Activated naive CD8-positive, alpha-beta T cell treated with anti-CD3 and anti-CD28 coated beads, Interleukin-2, amount 10 ng/mL, durations not matched to agents 7 days and 5 days (primary cell): Measurements from ENCODE around the gene GOLGA7B. TPM values are rescaled to one million over a fixed set of nuclear protein-coding genes. Genes with fewer than 3 reads are reported as not detected.

Experiments
- ATAC-seq: fragments of 150-1000 bp; cut with Tn5 transposase; one replicate; pipeline ENCODE4 v1.10.0; 2021; ENCODE audit warnings: low read depth, moderate library complexity
- POLR2A ChIA-PET: fragments of 350-600 bp; sonication (Branson Sonifier 250); formaldehyde crosslinking; loops from one replicate; lab custom pipeline; 2021; ENCODE audit warnings: antibody characterized with exemption; lab: Charles Lee
- DNase-seq: peaks from one replicate; pipeline ENCODE4 v3.0.0; 2021
- H3K27ac Mint-ChIP-seq: one replicate; pipeline ENCODE4 v1.8.0; 2022; ENCODE audit warnings: mild to moderate bottlenecking, mixed read lengths
- H3K27me3 Mint-ChIP-seq: one replicate; pipeline ENCODE4 v1.8.0; 2022; ENCODE audit warnings: mild to moderate bottlenecking, moderate library complexity, mixed read lengths
- H3K36me3 Mint-ChIP-seq: one replicate; pipeline ENCODE4 v1.8.0; 2021; ENCODE audit warnings: mild to moderate bottlenecking, mixed read lengths
- H3K4me1 Mint-ChIP-seq: one replicate; pipeline ENCODE4 v1.8.0; 2021; ENCODE audit warnings: mixed read lengths
- H3K4me3 Mint-ChIP-seq: one replicate; pipeline ENCODE4 v1.8.0; 2022; ENCODE audit warnings: mild to moderate bottlenecking, moderate library complexity, mixed read lengths
- H3K9me3 Mint-ChIP-seq: one replicate; pipeline ENCODE4 v1.8.0; 2021; ENCODE audit warnings: mixed read lengths
- total RNA-seq, 2 experiments: library from RNA; stranded (reverse); gene quantifications; one replicate each; pipeline ENCODE4 v1.2.3, GENCODE V29; 2021

GOLGA7B gene
- total RNA-seq, 2 experiments from 2014 or later, result 10.8 to 12.0 TPM

DNA sequence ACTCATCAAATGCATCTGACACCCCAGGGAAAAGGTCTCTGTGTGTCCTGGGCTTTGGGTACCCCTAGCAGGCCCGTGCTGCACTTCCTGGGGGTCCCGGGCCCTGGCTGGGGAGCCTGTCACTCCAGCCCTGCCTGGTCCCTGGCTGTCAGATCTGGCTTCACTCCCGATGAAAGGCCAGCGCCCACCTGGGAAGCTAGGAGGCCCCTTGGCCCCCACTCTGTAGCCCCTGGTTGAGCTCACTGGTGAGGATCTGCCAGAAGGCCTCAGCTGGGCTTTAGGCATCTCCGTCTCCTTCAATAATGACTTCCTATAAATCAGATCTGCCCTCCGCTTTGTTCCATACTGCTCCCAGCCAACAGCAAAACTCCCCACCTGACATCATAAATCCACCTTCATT, 64.0 kb downstream of the GOLGA7B start:
- no peak overlapping the region for H3K4me3 Mint-ChIP-seq
- ATAC-seq (no peak), DNase-seq (no peak)
- no peak overlapping the region for H3K27ac Mint-ChIP-seq
- peaks cover 2% of the 10 kb centered on the region for H3K27me3 Mint-ChIP-seq
- no peaks in the 10 kb centered on the region for H3K4me1 Mint-ChIP-seq
- H3K9me3 Mint-ChIP-seq, result no peaks in the 10 kb centered on the region
- POLR2A ChIA-PET, result no interaction called here
- no peaks in the 10 kb centered on the region for H3K36me3 Mint-ChIP-seq

- Mint-ChIP-seq H3K27ac (no peak overlapping the region), H3K4me1 (peaks cover 2% of the 10 kb centered on the region), H3K4me3 (no peak overlapping the region), H3K27me3 (peaks cover 2% of the 10 kb centered on the region), H3K9me3 (no peaks in the 10 kb centered on the region), H3K36me3 (no peaks in the 10 kb centered on the region)
- POLR2A ChIA-PET, result interaction anchor here (1.1 to 1.5 kb wide), 2 partner anchors 127 to 133 kb away, joined by 3 to 5 read pairs; no protein-coding TSS in a partner anchor
- no peak for ATAC-seq
- DNase-seq, result no peak
These were observed 64.7 kb downstream of the GOLGA7B start for GRCh38 chr10:97914171-97914836.

DNA sequence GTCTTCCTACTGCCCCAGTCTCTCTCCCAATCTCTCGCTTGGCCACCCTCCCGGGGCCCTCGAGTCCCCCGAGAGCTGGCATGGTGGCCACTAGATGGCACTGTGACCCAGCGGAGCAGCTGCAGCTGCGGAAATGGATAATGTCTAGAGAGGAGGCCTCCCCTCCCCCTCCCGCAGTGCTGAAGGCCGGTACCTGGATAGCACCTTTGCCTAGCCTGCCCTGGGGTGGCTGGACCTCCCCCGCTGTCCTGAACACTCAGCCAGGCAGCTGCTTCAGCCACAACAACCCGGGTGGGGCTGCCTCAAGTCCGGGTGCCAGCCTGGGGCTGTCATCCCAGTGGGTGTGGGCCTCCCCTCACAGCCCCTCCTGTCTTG, 65.2 kb downstream of the GOLGA7B start:
- no peak overlapping the region for H3K4me3 Mint-ChIP-seq
- POLR2A ChIA-PET, result interaction anchor here (1.1 to 1.5 kb wide), 2 partner anchors 126 to 133 kb away, joined by 3 to 5 read pairs; no protein-coding TSS in a partner anchor
- peaks cover 2% of the 10 kb centered on the region for H3K27me3 Mint-ChIP-seq
- no peaks in the 10 kb centered on the region for H3K9me3 Mint-ChIP-seq
- H3K27ac Mint-ChIP-seq, result no peak overlapping the region
- no peaks in the 10 kb centered on the region for H3K36me3 Mint-ChIP-seq
- peak; percentile 86 for ATAC-seq
- peak; percentile 82 for DNase-seq
- peaks cover 2% of the 10 kb centered on the region for H3K4me1 Mint-ChIP-seq

- DNase-seq (no peak), ATAC-seq (no peak)
- Mint-ChIP-seq H3K27me3 (peaks cover 2% of the 10 kb centered on the region), H3K9me3 (no peaks in the 10 kb centered on the region), H3K27ac (no peak overlapping the region), H3K36me3 (no peaks in the 10 kb centered on the region), H3K4me3 (no peak overlapping the region), H3K4me1 (peaks cover 2% of the 10 kb centered on the region)
- POLR2A ChIA-PET, result interaction anchor here (1.1 to 1.5 kb wide), 2 partner anchors 126 to 132 kb away, joined by 3 to 5 read pairs; no protein-coding TSS in a partner anchor
These were observed 65.9 kb downstream of the GOLGA7B start for GRCh38 chr10:97915346-97916131.

DNA sequence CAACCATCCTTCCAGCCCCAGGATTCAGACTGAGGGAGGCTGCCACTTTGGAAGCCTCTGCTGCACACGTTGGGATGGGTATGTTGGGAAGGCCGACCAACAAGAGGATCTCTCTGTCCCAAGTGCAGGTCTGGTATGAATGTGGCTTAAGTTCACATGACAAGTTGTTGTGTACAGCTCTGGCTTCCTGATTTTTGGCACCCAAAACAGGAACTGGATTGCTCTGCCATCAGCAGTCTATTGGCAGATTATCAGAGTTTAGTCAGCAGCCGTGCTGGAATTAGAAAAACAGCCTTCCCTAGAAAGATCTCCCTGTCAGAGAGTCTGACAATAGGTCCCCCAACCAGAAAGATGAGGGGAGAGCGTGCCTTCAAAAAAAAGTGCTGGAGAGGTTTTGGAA, 66.9 kb downstream of the GOLGA7B start:
- POLR2A ChIA-PET, result no interaction called here
- H3K4me1 Mint-ChIP-seq, result peaks cover 2% of the 10 kb centered on the region
- H3K36me3 Mint-ChIP-seq, result no peaks in the 10 kb centered on the region
- H3K9me3 Mint-ChIP-seq, result no peaks in the 10 kb centered on the region
- no peak for ATAC-seq
- no peak overlapping the region for H3K27ac Mint-ChIP-seq
- no peak for DNase-seq
- H3K4me3 Mint-ChIP-seq, result no peak overlapping the region
- H3K27me3 Mint-ChIP-seq, result peaks cover 2% of the 10 kb centered on the region

DNA sequence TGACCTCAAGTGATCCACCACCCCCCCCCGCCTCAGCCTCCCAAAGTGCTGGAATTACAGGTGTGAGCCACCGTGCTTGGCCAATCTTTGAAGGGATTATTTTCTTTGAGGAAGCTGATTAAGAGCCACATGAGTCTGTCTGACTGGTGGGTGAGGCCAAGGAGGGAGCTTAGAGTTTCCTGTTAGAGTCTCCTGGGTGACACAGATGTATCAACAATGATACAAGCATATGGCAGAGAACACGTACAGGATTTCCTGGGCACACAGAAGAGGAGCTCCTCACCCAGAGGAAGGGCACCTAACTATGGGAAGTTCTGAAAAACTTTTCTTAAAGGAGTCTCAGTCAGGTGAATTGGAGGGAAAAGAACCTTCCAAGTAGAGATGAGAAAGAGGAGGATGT, 69.4 kb downstream of the GOLGA7B start:
- no peak for DNase-seq
- Mint-ChIP-seq H3K27ac (no peak overlapping the region), H3K4me1 (peaks cover 2% of the 10 kb centered on the region), H3K36me3 (no peaks in the 10 kb centered on the region), H3K4me3 (no peak overlapping the region), H3K27me3 (peaks cover 2% of the 10 kb centered on the region), H3K9me3 (no peaks in the 10 kb centered on the region)
- no peak for ATAC-seq
- POLR2A ChIA-PET, result no interaction called here

GRCh38 chr10:97920865-97921264, 71.2 kb downstream of the GOLGA7B start:
- no peaks in the 10 kb centered on the region for H3K9me3 Mint-ChIP-seq
- POLR2A ChIA-PET, result no interaction called here
- H3K36me3 Mint-ChIP-seq, result no peaks in the 10 kb centered on the region
- no peak overlapping the region for H3K27ac Mint-ChIP-seq
- peaks cover 2% of the 10 kb centered on the region for H3K4me1 Mint-ChIP-seq
- H3K4me3 Mint-ChIP-seq, result no peak overlapping the region
- DNase-seq, result no peak
- no peak for ATAC-seq
- peaks cover 8% of the 10 kb centered on the region for H3K27me3 Mint-ChIP-seq

Other genes with a start within 250 kb of the GOLGA7B start
- 1 to 10 TPM; 1.7 to 2.2 TPM for gene MORN4, start 216.3 kb upstream of the GOLGA7B start, total RNA-seq
- gene PI4K2A, start 209.2 kb upstream of the GOLGA7B start, total RNA-seq, result 10 to 100 TPM in 1 of 2 experiments, 1 to 10 TPM in 1; 9.3 to 10.9 TPM
- 1 to 10 TPM; 2.4 to 2.9 TPM for gene AVPI1, start 162.6 kb upstream of the GOLGA7B start, total RNA-seq
- 1 to 10 TPM; 2.6 to 3.3 TPM for gene MARVELD1, start 136.1 kb upstream of the GOLGA7B start, total RNA-seq
- 10 to 100 TPM; 36.9 to 43.4 TPM for gene ZFYVE27, start 112.7 kb upstream of the GOLGA7B start, total RNA-seq
- under 1 TPM; 0.22 to 0.23 TPM for gene SFRP5, start 77.8 kb upstream of the GOLGA7B start, total RNA-seq
- gene CRTAC1, start 180.8 kb downstream of the GOLGA7B start, total RNA-seq, result not detected